Mammary microvascular endothelial cell (primary cell): ENCODE measurements around the gene IL6R. TPM values are rescaled to one million over a fixed set of nuclear protein-coding genes. Genes with fewer than 3 reads are reported as not detected.

Source experiments
- total RNA-seq: library from RNA; depleted of rRNA; stranded (reverse); fragments of >200 nt; gene quantifications from 2 replicates; pipeline ENCODE4 v1.2.3, GENCODE V29; 2015

IL6R gene
- total RNA-seq: 5.3 and 8.3 TPM in 2 replicates

GRCh38 chr1:154404984-154405746 lies at the start of gene IL6R:
Gene IL6R (plus strand): TSS chr1:154405343. CDS start chr1:154405630, 287 bp downstream.

DNA sequence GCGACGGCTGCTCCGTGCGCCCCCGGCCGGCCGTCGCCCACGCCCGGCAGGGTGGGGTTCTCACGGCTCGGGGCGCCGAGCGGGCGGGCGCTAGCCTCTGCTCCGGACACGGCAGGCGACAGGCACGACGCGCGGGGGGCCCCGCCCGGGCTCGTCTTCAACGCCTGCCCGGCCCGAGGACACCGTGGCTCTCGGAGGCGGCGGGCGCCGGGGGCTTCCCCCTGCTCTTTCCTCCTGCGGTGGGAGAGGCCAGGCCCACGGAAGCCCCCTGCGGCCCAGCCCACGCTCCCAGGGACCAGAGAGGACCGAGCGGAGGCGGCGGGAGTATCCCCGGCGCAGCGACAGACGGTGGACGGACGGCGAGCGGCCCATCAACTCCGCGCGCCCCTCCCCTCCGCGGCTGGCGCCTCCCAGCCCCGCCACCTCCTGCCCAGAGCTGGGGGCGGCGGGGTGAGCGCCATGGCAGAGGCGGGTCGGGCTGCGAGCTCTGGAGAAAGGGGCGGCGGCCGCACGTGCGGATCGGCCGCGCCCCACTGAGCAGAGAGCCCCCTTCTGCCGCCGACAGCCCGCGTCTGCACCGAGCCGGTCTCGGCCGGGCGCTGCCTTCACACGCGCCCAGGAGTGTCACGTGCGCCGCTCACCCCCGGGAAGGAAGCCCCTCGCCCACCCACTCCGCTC lies 97.1 kb downstream of the IL6R start, which contains the start of the genes SHE and TDRD10:
Gene SHE (minus strand): TSS at position 347 of the 678 bp plus-strand sequence. CDS start 386 bp downstream, outside the sequence.
Gene TDRD10 (plus strand): TSS at position 154 of the 678 bp plus-strand sequence. CDS start 4,685 bp downstream, outside the sequence.

Other genes with a start within 250 kb of the IL6R start
- gene TPM3, start 213.2 kb upstream of the IL6R start, total RNA-seq: 1,041 and 1,134 TPM in 2 replicates
- not detected in 2 replicates for gene CFAP141, start 199.0 kb upstream of the IL6R start, total RNA-seq
- 81.4 and 87.4 TPM in 2 replicates for gene UBAP2L, start 184.4 kb upstream of the IL6R start, total RNA-seq
- 118 and 124 TPM in 2 replicates for gene HAX1, start 132.7 kb upstream of the IL6R start, total RNA-seq
- gene AQP10, start 84.2 kb upstream of the IL6R start, total RNA-seq: not detected in 2 replicates
- gene ATP8B2, start 79.8 kb upstream of the IL6R start, total RNA-seq: 53.6 and 59.0 TPM in 2 replicates
- 2.6 and 2.9 TPM in 2 replicates for gene TDRD10, start 96.9 kb downstream of the IL6R start, total RNA-seq
- gene SHE, start 97.1 kb downstream of the IL6R start, total RNA-seq: 34.3 and 39.5 TPM in 2 replicates
- gene UBE2Q1, start 153.3 kb downstream of the IL6R start, total RNA-seq: 34.3 and 36.7 TPM in 2 replicates
- 0.10 TPM in 1 of 2 replicates, not detected in the other for gene CHRNB2, start 162.4 kb downstream of the IL6R start, total RNA-seq
- gene ADAR, start 202.8 kb downstream of the IL6R start, total RNA-seq: 102 and 108 TPM in 2 replicates